ENCODE results near the gene KATNAL1. TPM values are rescaled to one million over a fixed set of nuclear protein-coding genes. Genes with fewer than 3 reads are reported as not detected.

Gene KATNAL1
- total and polyA plus RNA-seq, 8 donors: 1.2 to 24.2 (median 4.2) TPM

GRCh38 chr13:30222254-30222653 is 85.1 kb downstream of the KATNAL1 start:
- H3K36me3 ChIP-seq: peaks cover 0 to 57% (median 39%) of the 10 kb centered on the region in 4 donors
- H3K4me1 ChIP-seq: no peaks in the 10 kb centered on the region
- H3K4me3 ChIP-seq: no peak overlapping the region
- TF ChIP-seq POLR2A (IDR thresholded peaks at IDR 0.05) (no peak), CTCF (IDR thresholded peaks at IDR 0.05) (no peak), POLR2AphosphoS5 (IDR thresholded peaks at IDR 0.05) (no peak), EP300 (IDR thresholded peaks at IDR 0.05) (no peak)
- 72 to 93% (median 85%) methylated on average over 3 of the region's 3 CpGs for WGBS, 5 donors
- H3K27me3 ChIP-seq: no peaks in the 10 kb centered on the region
- intact Hi-C loops (cut with DNase I; ENCODE audit: low total_unique reads): no loop called here
- no peak overlapping the region for H3K27ac ChIP-seq
- DNase-seq: no peak
- peaks cover 0 to 12% (median 7%) of the 10 kb centered on the region in 4 donors for H3K9me3 ChIP-seq

GRCh38 chr13:30216111-30216510 is 91.2 kb downstream of the KATNAL1 start:
- TF ChIP-seq CTCF (IDR thresholded peaks at IDR 0.05) (no peak), POLR2A (IDR thresholded peaks at IDR 0.05) (no peak), EP300 (IDR thresholded peaks at IDR 0.05) (no peak), POLR2AphosphoS5 (IDR thresholded peaks at IDR 0.05) (no peak)
- DNase-seq: peak in 1 of 2 donors; percentile 21
- peaks cover 0 to 19% (median 11%) of the 10 kb centered on the region in 4 donors for H3K36me3 ChIP-seq
- intact Hi-C loops (cut with DNase I; ENCODE audit: low total_unique reads): no loop called here
- H3K4me3 ChIP-seq: no peak overlapping the region
- no peaks in the 10 kb centered on the region for H3K27me3 ChIP-seq
- H3K9me3 ChIP-seq: no peaks in the 10 kb centered on the region
- H3K27ac ChIP-seq: peak overlapping the region in 1 of 5 donors; percentile 50
- WGBS, 5 donors: 61 to 82% (median 73%) methylated on average over 2 of the region's 2 CpGs
- H3K4me1 ChIP-seq: no peaks in the 10 kb centered on the region

- peaks cover 0 to 33% (median 23%) of the 10 kb centered on the region in 4 donors for H3K36me3 ChIP-seq
- 90 to 97% (median 96%) methylated on average over 7 of the region's 7 CpGs for WGBS, 5 donors
- H3K27ac ChIP-seq: no peak overlapping the region
- no peaks in the 10 kb centered on the region for H3K27me3 ChIP-seq
- no peak overlapping the region for H3K4me3 ChIP-seq
- TF ChIP-seq CTCF (IDR thresholded peaks at IDR 0.05): no peak
- no peak for DNase-seq
- H3K4me1 ChIP-seq: no peaks in the 10 kb centered on the region
- intact Hi-C loops (cut with DNase I; ENCODE audit: low total_unique reads): no loop called here
- H3K9me3 ChIP-seq: no peaks in the 10 kb centered on the region
Measured at GRCh38 chr13:30212256-30212655, 95.1 kb downstream of the KATNAL1 start.

GRCh38 chr13:30211745-30212144 is 95.6 kb downstream of the KATNAL1 start:
- Histone ChIP-seq H3K36me3 (peaks cover 0 to 29% (median 20%) of the 10 kb centered on the region in 4 donors), H3K27ac (no peak overlapping the region), H3K27me3 (no peaks in the 10 kb centered on the region), H3K4me1 (no peaks in the 10 kb centered on the region), H3K4me3 (no peak overlapping the region), H3K9me3 (no peaks in the 10 kb centered on the region)
- 76 to 84% (median 82%) methylated on average over 3 of the region's 3 CpGs for WGBS, 5 donors
- DNase-seq: no peak
- TF ChIP-seq POLR2AphosphoS5 (IDR thresholded peaks at IDR 0.05) (no peak), POLR2A (IDR thresholded peaks at IDR 0.05) (no peak), EP300 (IDR thresholded peaks at IDR 0.05) (no peak), CTCF (IDR thresholded peaks at IDR 0.05) (no peak)
- intact Hi-C loops (cut with DNase I; ENCODE audit: low total_unique reads): no loop called here
